Glutamatergic neuron (in vitro differentiated cells): Measurements from ENCODE around the gene RAD51B. TPM values are rescaled to one million over a fixed set of nuclear protein-coding genes. Genes with fewer than 3 reads are reported as not detected.

ENCODE experiments used
- DNase-seq: peaks from one replicate; pipeline ENCODE4 v3.0.0; 2022
- H3K27ac Mint-ChIP-seq: one replicate; pipeline ENCODE4 v1.8.0; 2020; ENCODE audit warnings: mild to moderate bottlenecking, mixed read lengths, inconsistent platforms; ENCODE audit not compliant: unreplicated experiment
- H3K27me3 Mint-ChIP-seq: one replicate; pipeline ENCODE4 v1.8.0; 2020; ENCODE audit warnings: mild to moderate bottlenecking, moderate library complexity, mixed read lengths, inconsistent platforms; ENCODE audit not compliant: unreplicated experiment
- H3K36me3 Mint-ChIP-seq: one replicate; pipeline ENCODE4 v1.8.0; 2020; ENCODE audit warnings: mild to moderate bottlenecking, mixed read lengths, inconsistent platforms; ENCODE audit not compliant: unreplicated experiment
- H3K4me1 Mint-ChIP-seq: one replicate; pipeline ENCODE4 v1.8.0; 2020; ENCODE audit warnings: mild to moderate bottlenecking, low read depth, mixed read lengths, inconsistent platforms; ENCODE audit not compliant: unreplicated experiment
- H3K4me3 Mint-ChIP-seq: one replicate; pipeline ENCODE4 v1.8.0; 2020; ENCODE audit warnings: mild to moderate bottlenecking, mixed read lengths, inconsistent platforms; ENCODE audit not compliant: unreplicated experiment
- H3K9me3 Mint-ChIP-seq: one replicate; pipeline ENCODE4 v1.8.0; 2020; ENCODE audit warnings: mild to moderate bottlenecking, moderate library complexity, mixed read lengths, inconsistent platforms; ENCODE audit not compliant: unreplicated experiment
- CTCF ChIP-seq: fragments of 200-600 bp; sonication (generic); IDR thresholded peaks from one replicate; pipeline ENCODE4 v1.5.0; 2021; ENCODE audit not compliant: partially characterized antibody, unreplicated experiment
- total RNA-seq: library from RNA; stranded (reverse); fragmentation: NEBNext Ultra II Directional; extraction: Animal tissue kit (Norgen Biotek cat#: 25700); gene quantifications from one replicate; pipeline ENCODE4 v1.2.1, GENCODE V29; 2021; ENCODE audit not compliant: unreplicated experiment

The RAD51B gene
- total RNA-seq, 1 donor from 2014 or later, result 9.7 TPM

DNA sequence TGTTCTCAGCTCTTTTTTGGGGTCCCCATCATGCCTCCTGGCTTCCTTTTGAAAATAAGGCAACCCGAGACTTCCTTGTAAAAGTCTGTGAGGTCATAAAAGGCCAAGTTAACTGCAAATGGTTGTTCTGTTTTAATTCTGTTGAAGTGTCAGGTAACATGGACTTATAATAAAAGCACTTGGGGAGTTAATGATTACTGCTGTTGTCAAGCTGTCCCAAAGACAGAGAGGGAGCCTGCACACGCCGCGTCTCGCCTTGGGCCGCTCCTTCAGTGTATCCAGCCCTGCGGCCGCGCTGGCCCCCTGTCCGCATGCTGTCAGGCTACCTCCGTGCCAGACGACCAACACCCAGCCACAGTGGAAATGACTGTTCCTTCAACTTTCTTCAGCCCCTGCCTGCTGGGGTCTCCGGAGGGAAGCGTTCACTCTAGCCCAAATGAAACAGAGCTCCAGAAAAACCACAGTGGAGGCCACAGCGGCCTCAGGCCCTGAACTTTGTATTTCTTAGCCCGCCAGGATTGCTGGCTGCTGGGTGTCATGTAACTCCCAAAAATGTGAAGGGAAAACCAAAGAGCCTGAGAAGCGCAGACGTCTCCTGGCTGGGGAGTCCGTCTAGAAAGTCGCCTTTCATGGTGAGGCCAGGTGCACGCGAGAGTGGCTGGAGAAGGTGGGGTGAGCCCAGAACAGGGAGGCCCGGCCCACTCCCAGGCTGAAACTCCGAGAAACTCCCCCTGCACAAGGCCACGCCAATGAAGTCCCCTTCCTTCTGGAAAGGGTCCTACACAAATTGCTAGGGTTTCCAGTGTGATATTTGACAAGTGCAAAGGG, 784.2 kb downstream of the RAD51B start:
- H3K4me1 Mint-ChIP-seq, result peaks cover 9% of the 10 kb centered on the region
- H3K27ac Mint-ChIP-seq, result no peak overlapping the region
- H3K36me3 Mint-ChIP-seq, result peaks cover 6% of the 10 kb centered on the region
- TF ChIP-seq CTCF, result no peak
- peaks cover 2% of the 10 kb centered on the region for H3K9me3 Mint-ChIP-seq
- DNase-seq, result no peak
- H3K27me3 Mint-ChIP-seq, result peaks cover 6% of the 10 kb centered on the region
- H3K4me3 Mint-ChIP-seq, result no peak overlapping the region

GRCh38 chr14:68604361-68604730, 784.8 kb downstream of the RAD51B start:
- Mint-ChIP-seq H3K4me1 (peaks cover 9% of the 10 kb centered on the region), H3K27ac (no peak overlapping the region), H3K9me3 (peaks cover 2% of the 10 kb centered on the region), H3K4me3 (no peak overlapping the region), H3K36me3 (peaks cover 6% of the 10 kb centered on the region), H3K27me3 (peaks cover 6% of the 10 kb centered on the region)
- TF ChIP-seq CTCF, result no peak
- no peak for DNase-seq

GRCh38 chr14:68604822-68605221, 785.2 kb downstream of the RAD51B start:
- Mint-ChIP-seq H3K36me3 (peaks cover 6% of the 10 kb centered on the region), H3K27ac (no peak overlapping the region), H3K27me3 (peaks cover 6% of the 10 kb centered on the region), H3K9me3 (peaks cover 2% of the 10 kb centered on the region), H3K4me3 (no peak overlapping the region), H3K4me1 (peaks cover 9% of the 10 kb centered on the region)
- DNase-seq, result no peak
- TF ChIP-seq CTCF, result no peak

DNA sequence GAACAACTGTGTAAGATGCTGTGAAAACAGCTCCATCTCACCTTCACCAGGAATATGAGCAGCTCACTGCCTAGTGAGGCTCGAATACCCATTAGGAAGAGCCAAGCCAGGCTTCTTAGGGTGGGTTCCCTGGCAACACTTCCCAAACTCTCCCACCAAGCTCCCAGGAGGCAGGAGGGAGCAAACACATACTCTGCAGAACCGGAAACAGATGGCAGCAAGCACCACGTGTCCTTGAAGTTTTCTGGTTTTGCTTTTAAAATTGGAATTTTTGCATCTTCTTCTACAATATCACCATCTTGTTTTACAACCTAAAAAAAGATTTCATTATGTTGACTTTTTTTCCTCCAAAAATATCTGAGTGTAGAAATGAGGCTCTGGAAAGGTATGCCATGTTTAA, 786.6 kb downstream of the RAD51B start:
- Mint-ChIP-seq H3K4me3 (no peak overlapping the region), H3K36me3 (peaks cover 6% of the 10 kb centered on the region), H3K27me3 (peaks cover 6% of the 10 kb centered on the region), H3K4me1 (peaks cover 9% of the 10 kb centered on the region), H3K9me3 (peaks cover 2% of the 10 kb centered on the region), H3K27ac (no peak overlapping the region)
- no peak for DNase-seq
- no peak for TF ChIP-seq CTCF

GRCh38 chr14:68606644-68607043, 787.1 kb downstream of the RAD51B start:
- peaks cover 6% of the 10 kb centered on the region for H3K36me3 Mint-ChIP-seq
- DNase-seq, result no peak
- H3K27ac Mint-ChIP-seq, result no peak overlapping the region
- no peak for TF ChIP-seq CTCF
- no peak overlapping the region for H3K4me3 Mint-ChIP-seq
- H3K4me1 Mint-ChIP-seq, result peaks cover 9% of the 10 kb centered on the region
- H3K27me3 Mint-ChIP-seq, result peaks cover 4% of the 10 kb centered on the region
- peaks cover 2% of the 10 kb centered on the region for H3K9me3 Mint-ChIP-seq
